RPMI8226 (cell line): Measurements from ENCODE around the gene VPS25.
A peak's percentile ranks its signal among the peaks of the same experiment; 100 is the strongest.
"Not testable (repeated sequence)": the region's sequence is repeated elsewhere in the genome, so short reads cannot be mapped to it uniquely, and the experiment has no call there.

Source experiments
- DNase-seq: peaks from one replicate; pipeline ENCODE4 v3.0.0-alpha.2; 2015

The VPS25 gene

GRCh38 chr17:42773290-42774035 is at the start of gene VPS25:
Gene VPS25 (plus strand): TSS chr17:42773449. CDS start chr17:42773476, 27 bp downstream.
- DNase-seq = peak; percentile 90

GRCh38 chr17:42723636-42724035 is 49.6 kb upstream of the VPS25 start:
- DNase-seq = no peak

- no peak for DNase-seq
Measured at GRCh38 chr17:42725143-42725542, 48.1 kb upstream of the VPS25 start.

- no peak for DNase-seq
Measured at GRCh38 chr17:42740699-42741098, 32.5 kb upstream of the VPS25 start.

GRCh38 chr17:42742916-42743315 is 30.3 kb upstream of the VPS25 start:
- not testable (repeated sequence) for DNase-seq

- no peak for DNase-seq
Measured at GRCh38 chr17:42743595-42744282, 29.5 kb upstream of the VPS25 start.

- peak; percentile 79 for DNase-seq
Measured at GRCh38 chr17:42744283-42744805, 28.9 kb upstream of the VPS25 start.

- DNase-seq = peak; percentile 96
Measured at GRCh38 chr17:42744806-42745617, 28.2 kb upstream of the VPS25 start, which contains the start of gene EZH1. Gene EZH1 (minus strand): TSS chr17:42745040. CDS start chr17:42728941, 16,099 bp downstream.

- DNase-seq = no peak
Measured at GRCh38 chr17:42748202-42748907, 24.9 kb upstream of the VPS25 start.

GRCh38 chr17:42748908-42749798 is 24.1 kb upstream of the VPS25 start:
- DNase-seq = no peak

- DNase-seq = no peak
Measured at GRCh38 chr17:42750739-42751344, 22.4 kb upstream of the VPS25 start.

GRCh38 chr17:42751628-42752027 is 21.6 kb upstream of the VPS25 start:
- no peak for DNase-seq

GRCh38 chr17:42754782-42755181 is 18.5 kb upstream of the VPS25 start:
- no peak for DNase-seq

GRCh38 chr17:42759982-42760651 is 13.1 kb upstream of the VPS25 start:
- peak; percentile 73 for DNase-seq

- peak; percentile 56 for DNase-seq
Measured at GRCh38 chr17:42760652-42761581, 12.3 kb upstream of the VPS25 start, which contains the start of gene RAMP2. Gene RAMP2 (plus strand): TSS chr17:42761227. CDS start chr17:42761262, 35 bp downstream.

GRCh38 chr17:42761638-42762037 is 11.6 kb upstream of the VPS25 start:
- no peak for DNase-seq

- DNase-seq = no peak
Measured at GRCh38 chr17:42766124-42766523, 7.1 kb upstream of the VPS25 start.

GRCh38 chr17:42767512-42767911 is 5.7 kb upstream of the VPS25 start:
- DNase-seq = no peak

- DNase-seq = not testable (repeated sequence)
Measured at GRCh38 chr17:42768006-42768405, 5.2 kb upstream of the VPS25 start.
